Measurements from ENCODE around the gene TLDC2. TPM values are rescaled to one million over a fixed set of nuclear protein-coding genes. Genes with fewer than 3 reads are reported as not detected.
"Not testable (repeated sequence)": the region's sequence is repeated elsewhere in the genome, so short reads cannot be mapped to it uniquely, and the experiment has no call there.

The TLDC2 gene
- total RNA-seq, 1 donor from 2014 or later: 1.3 TPM

- DNase-seq (no peak), ATAC-seq (no peak)
- TF ChIP-seq CTCF (IDR thresholded peaks at IDR 0.05): no peak
- Histone ChIP-seq H3K27me3 (ENCODE audit: low read depth) (no peaks in the 10 kb centered on the region), H3K9me3 (no peaks in the 10 kb centered on the region), H3K27ac (no peak overlapping the region), H3K4me1 (no peaks in the 10 kb centered on the region), H3K4me3 (no peak overlapping the region), H3K36me3 (peaks cover 100% of the 10 kb centered on the region)
- intact Hi-C loops (cut with DNase I): no loop called here
Observed at GRCh38 chr20:36893801-36894200, 17.9 kb downstream of the TLDC2 start.

- ATAC-seq (no peak), DNase-seq (no peak)
- no peak for TF ChIP-seq CTCF (IDR thresholded peaks at IDR 0.05)
- Histone ChIP-seq H3K36me3 (peaks cover 100% of the 10 kb centered on the region), H3K27me3 (ENCODE audit: low read depth) (no peaks in the 10 kb centered on the region), H3K9me3 (no peaks in the 10 kb centered on the region), H3K4me3 (no peak overlapping the region), H3K27ac (no peak overlapping the region), H3K4me1 (no peaks in the 10 kb centered on the region)
- intact Hi-C loops (cut with DNase I): no loop called here
Observed at GRCh38 chr20:36895036-36895435, 19.1 kb downstream of the TLDC2 start.

- Histone ChIP-seq H3K4me1 (no peaks in the 10 kb centered on the region), H3K27me3 (ENCODE audit: low read depth) (no peaks in the 10 kb centered on the region), H3K9me3 (no peaks in the 10 kb centered on the region), H3K4me3 (no peak overlapping the region), H3K27ac (no peak overlapping the region), H3K36me3 (peaks cover 100% of the 10 kb centered on the region)
- no peak for DNase-seq
- no peak for TF ChIP-seq CTCF (IDR thresholded peaks at IDR 0.05)
- ATAC-seq: no peak
- intact Hi-C loops (cut with DNase I): no loop called here
Observed at GRCh38 chr20:36904690-36905089, 28.8 kb downstream of the TLDC2 start.

- H3K36me3 ChIP-seq: peaks cover 100% of the 10 kb centered on the region
- intact Hi-C loops (cut with DNase I); H3K9me3 ChIP-seq; H3K4me3 ChIP-seq; DNase-seq; H3K4me1 ChIP-seq; H3K27me3 ChIP-seq (ENCODE audit: low read depth); H3K27ac ChIP-seq; ATAC-seq: not testable (repeated sequence)
Observed at GRCh38 chr20:36905566-36905965, 29.6 kb downstream of the TLDC2 start.

- H3K4me1 ChIP-seq; H3K9me3 ChIP-seq; DNase-seq; H3K27me3 ChIP-seq (ENCODE audit: low read depth); H3K4me3 ChIP-seq; intact Hi-C loops (cut with DNase I); ATAC-seq; H3K27ac ChIP-seq: not testable (repeated sequence)
- H3K36me3 ChIP-seq: peaks cover 100% of the 10 kb centered on the region
Observed at GRCh38 chr20:36906086-36906485, 30.1 kb downstream of the TLDC2 start.

GRCh38 chr20:36908603-36909002, 32.7 kb downstream of the TLDC2 start:
- no peak overlapping the region for H3K4me3 ChIP-seq
- H3K4me1 ChIP-seq: no peaks in the 10 kb centered on the region
- TF ChIP-seq CTCF (IDR thresholded peaks at IDR 0.05): no peak
- no peaks in the 10 kb centered on the region for H3K27me3 ChIP-seq (ENCODE audit: low read depth)
- ATAC-seq (no peak), DNase-seq (no peak)
- H3K36me3 ChIP-seq: peaks cover 100% of the 10 kb centered on the region
- intact Hi-C loops (cut with DNase I): no loop called here
- H3K27ac ChIP-seq: no peak overlapping the region
- no peaks in the 10 kb centered on the region for H3K9me3 ChIP-seq

GRCh38 chr20:36916199-36916598, 40.3 kb downstream of the TLDC2 start:
- Histone ChIP-seq H3K36me3 (peaks cover 98% of the 10 kb centered on the region), H3K9me3 (no peaks in the 10 kb centered on the region), H3K27me3 (ENCODE audit: low read depth) (no peaks in the 10 kb centered on the region), H3K4me3 (no peak overlapping the region), H3K27ac (no peak overlapping the region), H3K4me1 (no peaks in the 10 kb centered on the region)
- no peak for TF ChIP-seq CTCF (IDR thresholded peaks at IDR 0.05)
- no peak for DNase-seq
- ATAC-seq: no peak
- intact Hi-C loops (cut with DNase I): no loop called here

Measured in lower lobe of right lung (tissue), 2 donors.